Glomerular visceral epithelial cell (primary cell): ENCODE results near the gene SPON1.
"Not testable (repeated sequence)": the region's sequence is repeated elsewhere in the genome, so short reads cannot be mapped to it uniquely, and the experiment has no call there.

Experiments used
- DNase-seq: peaks from one replicate; pipeline ENCODE4 v3.0.0-alpha.2; 2016; ENCODE audit errors: extremely low spot score

SPON1 gene

GRCh38 chr11:13983081-13983751 lies 20.7 kb downstream of the SPON1 start:
- no peak for DNase-seq

- DNase-seq, result no peak
Observed at GRCh38 chr11:13984616-13985450, 22.3 kb downstream of the SPON1 start.

- not testable (repeated sequence) for DNase-seq
Observed at GRCh38 chr11:13986695-13987094, 24.2 kb downstream of the SPON1 start.

- DNase-seq, result not testable (repeated sequence)
Observed at GRCh38 chr11:13992158-13992856, 29.8 kb downstream of the SPON1 start.

GRCh38 chr11:13993096-13993765 lies 30.7 kb downstream of the SPON1 start:
- DNase-seq, result no peak

GRCh38 chr11:13997881-13998280 lies 35.4 kb downstream of the SPON1 start:
- no peak for DNase-seq

- DNase-seq, result no peak
Observed at GRCh38 chr11:13999704-14000103, 37.2 kb downstream of the SPON1 start.

- no peak for DNase-seq
Observed at GRCh38 chr11:14001597-14001996, 39.1 kb downstream of the SPON1 start.

- no peak for DNase-seq
Observed at GRCh38 chr11:14007566-14007965, 45.0 kb downstream of the SPON1 start.

GRCh38 chr11:14010665-14011064 lies 48.1 kb downstream of the SPON1 start:
- DNase-seq, result no peak

- no peak for DNase-seq
Observed at GRCh38 chr11:14012846-14013245, 50.3 kb downstream of the SPON1 start.

- peak; percentile 7 for DNase-seq
Observed at GRCh38 chr11:14015711-14016110, 53.2 kb downstream of the SPON1 start.

- DNase-seq, result no peak
Observed at GRCh38 chr11:14018441-14018840, 55.9 kb downstream of the SPON1 start.

GRCh38 chr11:14021738-14022137 lies 59.2 kb downstream of the SPON1 start:
- DNase-seq, result no peak

- DNase-seq, result no peak
Observed at GRCh38 chr11:14022251-14022650, 59.7 kb downstream of the SPON1 start.

GRCh38 chr11:14022821-14023220 lies 60.3 kb downstream of the SPON1 start:
- DNase-seq, result no peak

GRCh38 chr11:14026961-14027360 lies 64.4 kb downstream of the SPON1 start:
- DNase-seq, result no peak

- no peak for DNase-seq
Observed at GRCh38 chr11:14027525-14027924, 65.0 kb downstream of the SPON1 start.

GRCh38 chr11:14029440-14029839 lies 66.9 kb downstream of the SPON1 start:
- no peak for DNase-seq

- peak; percentile 0 for DNase-seq
Observed at GRCh38 chr11:14029971-14030920, 67.7 kb downstream of the SPON1 start.

- not testable (repeated sequence) for DNase-seq
Observed at GRCh38 chr11:14035526-14035925, 73.0 kb downstream of the SPON1 start.
